Type B pancreatic cell (in vitro differentiated cells): ENCODE data around the gene MCOLN1. TPM values are rescaled to one million over a fixed set of nuclear protein-coding genes. Genes with fewer than 3 reads are reported as not detected.

ENCODE experiments used
- DNase-seq: peaks from one replicate; pipeline ENCODE4 v3.0.0; 2021; ENCODE audit warnings: mixed read lengths; ENCODE audit not compliant: unreplicated experiment; ENCODE audit errors: extremely low spot score
- H3K27ac Mint-ChIP-seq: 2 replicates; pipeline ENCODE4 v1.8.0; 2021; ENCODE audit warnings: mild to moderate bottlenecking, mixed read lengths
- H3K27me3 Mint-ChIP-seq: 2 replicates; pipeline ENCODE4 v1.8.0; 2021; ENCODE audit warnings: mixed read lengths
- H3K36me3 Mint-ChIP-seq: 2 replicates; pipeline ENCODE4 v1.8.0; 2021; ENCODE audit warnings: mixed read lengths
- H3K4me1 Mint-ChIP-seq: one replicate; pipeline ENCODE4 v1.8.0; 2021; ENCODE audit warnings: mixed read lengths; ENCODE audit not compliant: unreplicated experiment
- H3K4me3 Mint-ChIP-seq: 2 replicates; pipeline ENCODE4 v1.8.0; 2021; ENCODE audit warnings: mild to moderate bottlenecking, mixed read lengths
- H3K9me3 Mint-ChIP-seq: 2 replicates; pipeline ENCODE4 v1.8.0; 2021; ENCODE audit warnings: mixed read lengths
- CTCF ChIP-seq: fragments of 200-600 bp; sonication (generic); conservative IDR thresholded peaks from 2 replicates; pipeline ENCODE4 v1.5.0; 2021; ENCODE audit warnings: antibody characterized with exemption, mild to moderate bottlenecking
- total RNA-seq: library from RNA; stranded (reverse); gene quantifications from 2 replicates; pipeline ENCODE4 v1.2.1, GENCODE V29; 2021; ENCODE audit warnings: low replicate concordance

The MCOLN1 gene
- total RNA-seq, 1 donor from 2014 or later, result 24.0 TPM

DNA sequence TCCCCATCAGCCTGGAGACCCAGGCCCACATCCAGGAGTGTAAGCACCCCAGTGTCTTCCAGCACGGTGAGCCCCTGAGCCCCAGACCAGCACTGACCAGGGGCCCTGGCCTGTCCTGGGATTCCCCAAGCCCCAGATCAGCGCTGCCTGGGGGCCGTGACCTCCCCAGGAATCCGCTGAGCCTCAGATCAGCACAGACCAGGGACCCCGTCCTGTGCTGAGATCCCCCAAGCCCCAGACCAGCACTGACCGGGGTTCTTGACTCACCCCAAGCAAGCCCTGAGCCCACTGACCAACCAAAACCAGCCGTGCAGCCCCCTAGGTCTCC, 5.7 kb downstream of the MCOLN1 start:
- TF ChIP-seq CTCF, result no peak
- H3K27me3 Mint-ChIP-seq, result no peaks in the 10 kb centered on the region
- no peak overlapping the region for H3K4me3 Mint-ChIP-seq
- H3K27ac Mint-ChIP-seq, result no peak overlapping the region
- H3K36me3 Mint-ChIP-seq, result peaks cover 4% of the 10 kb centered on the region
- no peak for DNase-seq
- no peaks in the 10 kb centered on the region for H3K9me3 Mint-ChIP-seq
- no peaks in the 10 kb centered on the region for H3K4me1 Mint-ChIP-seq

- Mint-ChIP-seq H3K36me3 (peaks cover 4% of the 10 kb centered on the region), H3K4me3 (no peak overlapping the region), H3K9me3 (no peaks in the 10 kb centered on the region), H3K27me3 (no peaks in the 10 kb centered on the region), H3K4me1 (no peaks in the 10 kb centered on the region), H3K27ac (no peak overlapping the region)
- DNase-seq, result no peak
- TF ChIP-seq CTCF, result no peak
Observed at GRCh38 chr19:7528522-7529245, 6.3 kb downstream of the MCOLN1 start.

DNA sequence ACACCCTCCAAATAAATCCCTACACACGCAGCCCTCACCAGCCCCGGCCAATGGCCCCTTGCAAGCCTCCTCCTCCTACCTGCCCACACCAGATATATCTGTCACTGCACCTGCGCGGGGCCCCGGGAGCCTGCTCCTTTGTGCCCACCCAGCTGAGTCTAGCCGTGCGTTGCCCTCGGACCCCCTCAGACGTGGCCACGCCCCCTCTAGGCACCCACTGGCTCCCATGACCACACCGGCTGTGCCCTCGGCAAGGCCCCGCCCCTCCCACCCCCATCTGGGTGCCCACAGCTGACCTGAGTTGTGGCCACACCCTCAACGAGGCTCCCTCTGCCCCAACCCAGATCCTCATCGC, 6.8 kb downstream of the MCOLN1 start:
- Mint-ChIP-seq H3K27me3 (no peaks in the 10 kb centered on the region), H3K4me1 (no peaks in the 10 kb centered on the region), H3K4me3 (no peak overlapping the region), H3K27ac (no peak overlapping the region), H3K9me3 (no peaks in the 10 kb centered on the region), H3K36me3 (peaks cover 4% of the 10 kb centered on the region)
- DNase-seq, result no peak
- no peak for TF ChIP-seq CTCF

DNA sequence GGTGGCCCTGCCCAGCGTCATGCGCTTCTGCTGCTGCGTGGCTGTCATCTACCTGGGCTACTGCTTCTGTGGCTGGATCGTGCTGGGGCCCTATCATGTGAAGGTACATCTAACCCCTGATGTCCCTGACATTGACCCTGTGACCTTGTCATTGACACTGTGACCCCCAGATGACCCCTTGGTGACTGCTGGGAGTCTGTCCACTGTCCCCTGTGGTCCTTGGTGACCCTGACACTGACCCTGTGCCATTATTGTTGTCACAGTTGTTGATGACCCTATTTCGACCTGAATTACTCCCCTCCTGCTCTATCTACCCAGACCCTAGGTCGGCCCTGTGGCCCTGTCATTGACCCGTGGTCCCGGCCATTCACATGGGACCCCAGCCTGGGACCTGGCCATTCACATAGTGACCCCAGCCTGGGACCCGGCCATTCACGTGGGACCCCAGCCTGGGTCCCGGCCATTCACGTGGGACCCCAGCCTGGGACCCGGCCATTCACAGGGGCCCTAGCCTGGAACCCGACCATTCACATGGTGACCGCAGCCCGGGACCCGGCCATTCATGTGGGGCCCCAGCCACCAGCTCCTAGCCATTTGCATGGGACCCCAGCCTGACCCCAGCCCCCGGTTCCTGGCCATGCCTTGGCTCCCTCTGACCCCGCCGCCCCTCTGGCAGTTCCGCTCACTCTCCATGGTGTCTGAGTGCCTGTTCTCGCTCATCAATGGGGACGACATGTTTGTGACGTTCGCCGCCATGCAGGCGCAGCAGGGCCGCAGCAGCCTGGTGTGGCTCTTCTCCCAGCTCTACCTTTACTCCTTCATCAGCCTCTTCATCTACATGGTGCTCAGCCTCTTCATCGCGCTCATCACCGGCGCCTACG, 7.4 kb downstream of the MCOLN1 start:
- Mint-ChIP-seq H3K27ac (no peak overlapping the region), H3K4me1 (no peaks in the 10 kb centered on the region)

GRCh38 chr19:7533281-7533885, 11.0 kb downstream of the MCOLN1 start:
- DNase-seq, result no peak
- Mint-ChIP-seq H3K4me1 (peaks cover 4% of the 10 kb centered on the region), H3K9me3 (no peaks in the 10 kb centered on the region), H3K27ac (peak overlapping the region; percentile 94), H3K4me3 (peak overlapping the region; percentile 97), H3K27me3 (no peaks in the 10 kb centered on the region), H3K36me3 (peaks cover 4% of the 10 kb centered on the region)
- no peak for TF ChIP-seq CTCF

More for the DNA sequence above, 7.4 kb downstream of the MCOLN1 start:
- TF ChIP-seq CTCF, result no peak
- Mint-ChIP-seq H3K36me3 (peaks cover 4% of the 10 kb centered on the region), H3K27me3 (no peaks in the 10 kb centered on the region), H3K4me3 (no peak overlapping the region), H3K9me3 (no peaks in the 10 kb centered on the region)
- DNase-seq, result no peak
